Activated CD4-positive, alpha-beta T cell treated with anti-CD3 and anti-CD28 coated beads, Interleukin-2, amount 50 U/mL, for 48 hours (primary cell): Measurements from ENCODE around the gene ROBO1.

Experiments
- DNase-seq, 2 experiments: peaks; one replicate each; pipeline ENCODE4 v3.0.0-alpha.2; 2020

The ROBO1 gene

DNA sequence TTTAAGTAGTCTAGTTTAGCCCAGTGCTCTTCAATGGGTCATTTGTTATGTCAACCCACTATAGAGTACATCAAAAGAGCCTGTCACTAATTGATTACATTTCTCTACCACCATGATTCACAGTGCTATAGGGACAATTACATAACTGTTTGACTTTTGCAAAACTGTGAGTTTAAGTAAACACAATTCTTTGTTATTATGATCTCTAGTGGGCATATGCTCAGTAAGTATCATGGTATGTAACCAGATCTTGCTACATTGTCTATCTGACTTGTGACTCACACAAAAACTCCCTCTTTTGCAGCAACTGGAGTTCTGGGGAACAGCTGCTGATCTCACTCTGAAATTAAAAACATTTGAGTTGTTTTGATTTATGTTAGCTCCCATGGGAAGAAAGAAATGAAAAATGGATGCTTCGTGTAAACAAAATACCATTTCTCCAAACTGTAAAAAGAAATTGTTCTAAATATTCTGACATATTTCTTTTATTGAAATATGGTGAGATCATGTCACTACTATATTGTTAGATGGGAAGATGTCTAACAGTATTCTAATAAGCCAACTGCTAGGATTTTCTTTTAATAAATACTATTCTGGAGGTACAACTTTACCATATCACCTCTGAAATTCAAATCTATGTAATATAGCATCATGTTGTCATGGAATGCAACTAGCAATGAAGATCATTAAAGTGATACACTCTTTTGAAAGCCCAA, 470.4 kb downstream of the ROBO1 start:
- DNase-seq, result no peak

DNA sequence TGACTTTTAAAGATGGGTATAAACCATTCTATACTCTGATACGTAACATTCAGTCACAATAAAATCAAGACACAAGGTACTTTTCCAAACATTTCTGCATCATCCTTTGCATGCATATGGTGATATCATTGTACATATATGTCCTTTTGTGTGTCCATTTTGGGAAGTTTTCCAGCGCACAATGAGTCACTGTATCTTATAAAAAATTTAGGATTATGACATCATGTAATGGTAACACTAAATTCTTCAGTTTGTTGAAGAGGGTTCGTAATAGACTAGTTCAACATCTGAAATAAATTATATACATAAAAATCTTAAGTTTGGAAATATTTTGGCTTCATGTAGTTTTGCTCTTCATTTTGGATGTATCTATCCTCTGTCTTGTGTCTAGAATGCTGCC, 480.9 kb downstream of the ROBO1 start:
- DNase-seq, result no peak

DNA sequence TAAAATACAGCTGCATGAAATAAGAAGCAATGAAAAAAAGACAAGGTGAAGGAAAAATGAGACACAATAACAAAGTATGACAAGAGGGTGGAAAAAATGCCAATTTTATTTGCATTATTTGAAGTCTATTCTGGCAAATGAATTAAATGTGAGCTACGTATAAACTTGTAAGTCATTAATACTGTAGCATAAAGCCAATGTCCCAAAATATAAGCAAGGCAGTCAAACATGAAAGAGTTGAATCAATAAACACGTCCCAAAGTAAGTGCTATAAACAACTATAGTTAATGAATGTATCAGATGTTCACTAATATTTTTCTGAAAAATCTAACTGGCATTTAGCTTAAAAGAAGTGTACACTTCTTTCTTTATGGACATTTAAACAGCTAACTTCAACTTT, 481.9 kb downstream of the ROBO1 start:
- no peak for DNase-seq

DNA sequence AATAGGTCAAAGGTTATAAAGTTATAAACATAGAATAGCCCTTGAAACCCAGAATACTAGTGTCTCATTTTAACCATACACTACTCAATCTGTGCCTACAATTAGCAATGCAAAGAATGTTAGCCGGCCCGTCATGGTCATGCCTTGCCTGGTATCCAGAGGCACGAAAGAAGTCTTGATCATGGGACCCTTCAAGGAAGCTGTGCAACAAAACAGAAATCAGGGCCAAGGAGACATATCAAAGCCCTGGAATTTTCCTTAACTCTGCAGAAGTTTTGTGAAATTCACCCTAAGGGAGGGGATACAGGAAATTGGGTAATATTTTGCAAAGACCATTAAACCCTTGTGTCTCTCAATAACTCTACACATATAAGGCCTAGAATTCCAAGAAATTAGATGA, 482.4 kb downstream of the ROBO1 start:
- no peak for DNase-seq

DNA sequence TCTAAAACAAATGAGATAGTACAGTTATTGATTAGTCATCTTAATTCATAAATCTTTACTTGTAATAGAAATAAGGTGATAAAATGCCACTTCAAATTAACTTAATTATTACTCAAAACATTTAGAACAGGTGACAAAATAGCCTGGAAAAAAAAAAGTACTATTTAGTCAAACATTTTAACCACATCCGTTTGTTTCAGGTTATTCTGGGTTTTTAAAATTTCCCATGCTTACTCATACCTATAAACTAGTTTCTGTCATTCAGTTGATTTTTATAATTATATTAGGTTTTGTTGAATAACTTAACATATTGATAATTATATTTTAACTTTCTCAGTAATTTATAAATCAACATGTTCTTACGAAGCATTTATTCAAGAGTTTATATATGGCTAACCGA, 483.0 kb downstream of the ROBO1 start:
- DNase-seq, result no peak

DNA sequence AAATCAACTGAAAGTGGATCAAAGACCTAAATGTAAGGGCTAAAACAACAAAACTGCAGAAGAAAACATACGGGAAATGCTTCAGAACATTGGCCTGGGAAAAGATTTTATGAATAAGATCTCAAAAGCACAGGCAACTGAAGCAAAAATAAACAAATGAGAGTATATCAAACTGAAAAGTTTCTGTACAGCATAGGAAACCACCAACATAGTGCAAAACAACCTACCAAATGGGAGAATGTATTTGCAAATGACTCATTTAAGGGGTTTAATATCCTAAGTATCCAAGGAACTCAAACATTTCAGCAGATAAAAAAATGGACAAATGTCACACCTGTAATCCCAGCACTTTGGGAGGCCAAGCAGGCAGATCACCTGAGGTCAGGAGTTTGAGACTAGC, 489.1 kb downstream of the ROBO1 start:
- DNase-seq, result no peak

DNA sequence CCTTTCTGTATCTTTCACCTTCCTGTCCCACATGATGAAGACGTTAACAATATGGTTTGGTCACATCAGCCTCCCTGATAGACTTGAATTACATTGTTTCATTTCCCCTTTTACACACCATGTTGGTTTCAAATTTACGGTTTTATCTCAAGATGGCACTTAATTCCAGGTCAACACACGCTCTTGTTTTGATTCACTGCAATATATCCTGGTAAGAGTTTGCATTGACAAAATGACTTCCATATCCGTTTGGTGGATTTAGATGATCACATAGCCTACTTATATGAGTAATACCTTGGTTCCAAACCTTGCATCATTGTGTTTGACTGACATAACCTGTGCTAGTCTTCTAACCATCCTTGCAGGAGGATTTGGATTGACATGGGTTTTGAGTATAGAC, 499.4 kb downstream of the ROBO1 start:
- DNase-seq, result no peak

DNA sequence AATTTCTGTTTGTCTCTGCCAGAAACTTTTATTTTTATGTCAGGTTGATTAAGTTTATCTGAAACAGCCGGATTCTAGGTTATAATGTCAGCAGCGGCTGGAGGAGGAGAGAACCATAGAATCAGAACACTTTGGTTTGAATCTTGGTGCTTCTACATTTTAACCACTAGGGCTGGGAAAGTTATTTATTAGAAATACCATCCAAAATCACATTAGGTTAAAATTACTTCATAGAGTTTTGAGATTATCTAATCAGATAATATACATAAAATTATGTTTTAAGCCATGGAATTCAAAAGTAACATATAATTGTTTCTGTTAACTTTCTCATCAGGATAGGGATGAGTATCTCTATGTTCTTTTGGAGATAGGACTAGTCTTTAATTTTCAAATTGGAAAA, 502.9 kb downstream of the ROBO1 start:
- no peak for DNase-seq

DNA sequence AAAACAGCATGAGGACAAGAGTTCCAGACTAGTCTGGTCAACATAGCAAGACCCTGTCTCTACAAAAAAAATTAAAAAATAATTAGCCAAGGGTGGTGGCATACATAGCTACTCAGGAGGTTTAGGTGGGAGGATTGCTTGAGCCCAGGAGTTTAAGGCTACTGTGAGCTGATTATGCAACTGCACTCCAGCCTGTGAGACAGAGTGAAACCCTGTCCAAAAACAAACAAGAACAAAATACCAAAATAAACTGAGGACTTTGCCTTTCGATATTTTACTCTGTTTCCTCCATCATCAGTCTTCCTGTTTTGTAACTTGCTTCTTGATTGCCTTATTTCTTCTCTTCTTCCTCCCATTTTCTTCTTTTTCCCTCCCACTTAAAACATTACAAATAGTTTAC, 504.4 kb downstream of the ROBO1 start:
- no peak for DNase-seq

DNA sequence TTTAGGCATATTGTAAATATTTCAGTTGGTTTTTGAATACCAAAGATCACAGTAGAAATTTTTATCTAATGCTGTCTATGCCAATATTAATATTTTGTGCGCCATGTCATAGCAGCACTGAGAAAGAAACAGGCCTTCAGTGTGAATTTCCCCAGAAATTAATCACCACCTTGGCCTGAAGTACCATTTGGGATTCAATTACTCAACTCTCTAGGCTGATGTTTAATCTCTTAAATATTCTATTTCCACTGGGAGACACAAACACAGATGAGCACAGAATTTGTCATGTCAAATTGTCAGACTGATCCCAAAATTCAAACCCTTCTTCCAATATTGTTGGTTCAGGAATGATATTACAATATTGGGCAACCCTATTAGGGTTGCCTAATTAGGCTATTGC, 509.3 kb downstream of the ROBO1 start:
- DNase-seq, result no peak

DNA sequence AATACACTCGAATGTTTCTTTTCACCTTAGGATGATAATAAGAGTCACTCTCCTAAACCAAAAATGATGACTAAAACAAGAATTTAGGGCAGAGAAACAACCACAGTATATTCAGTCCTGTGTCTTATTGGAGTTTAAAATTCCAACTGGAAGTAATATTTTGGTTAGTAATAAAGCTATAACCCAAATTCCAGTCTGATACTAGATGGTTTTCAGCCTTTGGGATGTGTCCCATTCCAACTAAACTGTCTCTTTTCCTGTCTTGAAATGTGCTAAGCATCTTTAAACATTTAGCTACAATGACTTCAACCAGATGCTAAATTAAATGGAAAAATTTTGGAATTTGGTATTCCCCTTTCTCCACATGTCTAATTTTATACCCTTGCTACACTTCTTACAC, 510.0 kb downstream of the ROBO1 start:
- no peak for DNase-seq

DNA sequence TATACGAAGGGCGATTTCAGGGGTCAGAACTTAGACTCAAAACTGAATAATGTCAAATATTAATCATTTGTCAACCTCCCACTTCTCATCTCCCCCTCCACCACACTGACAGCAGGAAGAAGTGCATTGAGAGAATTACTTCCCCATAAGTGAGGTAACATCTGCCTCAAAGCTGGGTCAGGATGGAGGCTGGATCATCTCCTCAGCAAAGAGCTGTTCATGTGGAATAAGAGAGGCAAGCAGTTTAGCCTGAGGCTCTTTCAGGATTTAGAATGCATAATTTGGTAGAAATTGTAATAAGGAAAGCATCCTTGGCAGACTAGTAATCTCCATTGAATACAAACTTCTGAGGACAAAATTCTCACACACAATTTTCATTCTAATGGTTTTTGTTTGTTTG, 512.1 kb downstream of the ROBO1 start:
- DNase-seq, result no peak

DNA sequence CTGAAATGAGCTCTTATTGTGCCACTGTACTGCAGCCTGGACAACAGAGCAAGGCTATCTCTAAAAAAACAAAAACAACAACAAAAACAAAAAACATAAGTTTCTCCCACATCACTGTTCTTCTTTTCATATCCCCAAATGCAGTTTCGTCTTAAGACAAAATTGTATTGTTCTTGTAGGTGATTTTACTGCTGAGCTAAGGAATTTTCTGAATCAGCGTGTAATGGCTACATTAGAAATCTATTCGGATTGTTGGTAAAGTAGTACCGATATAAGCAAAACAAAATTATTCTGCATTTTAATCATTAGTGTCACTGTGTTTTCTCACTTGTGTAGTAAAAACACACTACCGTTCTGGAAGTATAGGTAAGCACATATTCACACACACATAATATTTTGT, 512.5 kb downstream of the ROBO1 start:
- DNase-seq, result no peak

DNA sequence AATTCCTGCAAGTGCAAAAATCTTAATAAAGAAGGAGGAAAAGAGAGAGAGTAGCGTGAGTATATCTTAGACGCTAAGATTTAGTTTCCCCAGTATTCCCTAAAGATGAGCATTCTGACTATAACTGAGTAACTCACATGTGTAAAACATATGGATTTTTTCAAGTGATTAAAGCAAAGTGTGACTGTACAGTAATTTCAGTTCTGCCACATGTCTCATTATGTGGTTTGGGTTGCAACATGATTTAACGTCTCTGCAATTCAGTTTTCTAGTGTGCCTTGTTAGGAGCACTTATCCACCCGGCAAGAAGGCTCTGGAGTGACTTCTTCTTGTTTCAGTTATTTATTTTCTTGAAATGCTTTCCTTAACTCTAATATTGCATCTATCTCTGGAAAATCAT, 514.1 kb downstream of the ROBO1 start:
- no peak for DNase-seq

DNA sequence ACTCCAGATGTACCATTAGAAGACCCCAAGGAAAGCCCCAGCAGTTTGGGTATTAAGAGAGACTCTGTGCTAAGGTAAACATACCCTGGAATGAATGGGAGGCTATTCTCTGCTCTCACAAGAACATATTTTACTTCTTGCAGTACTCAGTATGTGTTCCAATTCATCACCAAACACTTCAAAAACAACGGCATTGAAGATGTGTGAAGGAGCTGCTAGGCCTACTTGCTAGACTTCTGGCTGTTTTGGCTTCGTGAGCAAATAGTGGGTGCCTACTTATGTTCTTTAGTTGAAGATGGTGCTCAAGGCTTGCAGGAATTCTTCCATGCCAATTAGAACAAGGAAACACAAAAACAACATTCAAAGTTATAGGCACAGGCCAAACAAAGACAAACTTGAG, 514.5 kb downstream of the ROBO1 start:
- no peak for DNase-seq

DNA sequence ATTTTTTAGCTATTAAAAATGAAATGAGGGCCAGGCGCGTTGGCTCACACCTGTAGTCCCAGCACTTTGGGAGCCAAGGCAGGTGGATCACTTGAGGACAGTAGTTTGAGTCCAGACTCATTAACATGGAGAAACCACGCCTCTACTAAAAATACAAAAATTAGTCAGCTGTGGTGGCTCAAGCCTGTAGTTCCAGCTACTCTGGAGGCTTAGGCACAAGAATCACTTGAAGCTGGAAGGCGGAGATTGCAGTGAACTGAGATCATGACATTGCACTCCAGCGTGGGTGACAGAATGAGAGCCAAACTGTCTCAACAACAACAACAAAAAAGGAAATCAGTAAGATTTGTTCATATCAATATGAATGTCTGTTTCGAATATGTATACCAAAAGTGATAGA, 517.1 kb downstream of the ROBO1 start:
- DNase-seq, result no peak

DNA sequence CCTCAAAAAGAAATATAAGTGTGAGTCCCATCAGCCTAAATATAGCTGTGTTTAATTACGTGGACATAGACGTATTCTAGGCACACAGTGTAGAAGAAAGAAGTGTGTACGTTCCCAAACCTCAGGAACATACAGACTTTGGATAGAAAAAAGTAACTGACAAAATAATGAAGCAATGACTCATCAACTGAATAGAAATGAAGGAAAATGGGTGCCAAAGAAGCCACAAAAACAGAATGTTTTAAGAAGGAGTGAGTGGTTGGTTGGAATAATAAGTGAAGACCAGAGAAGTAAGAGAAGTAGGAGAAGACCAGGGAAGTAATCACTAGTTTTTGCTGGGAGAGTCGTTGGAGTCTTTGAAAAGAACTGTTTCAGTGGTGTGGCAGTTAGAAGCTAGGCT, 518.1 kb downstream of the ROBO1 start:
- no peak for DNase-seq

DNA sequence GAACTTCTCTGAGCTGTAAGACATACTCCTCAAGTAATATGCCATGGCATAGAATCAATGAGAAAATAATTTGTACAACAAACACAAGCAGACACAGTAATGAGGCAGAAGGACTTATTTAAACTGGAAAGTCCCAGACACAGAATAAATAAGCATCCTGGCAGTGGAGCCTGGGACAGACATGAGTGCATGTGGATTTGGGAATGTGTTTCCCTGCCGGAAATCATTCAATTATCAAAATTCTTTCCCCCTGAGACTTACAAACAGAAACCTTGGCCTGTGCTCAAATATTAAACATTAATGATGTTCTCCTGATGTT, 520.1 kb downstream of the ROBO1 start:
- DNase-seq, result no peak

DNA sequence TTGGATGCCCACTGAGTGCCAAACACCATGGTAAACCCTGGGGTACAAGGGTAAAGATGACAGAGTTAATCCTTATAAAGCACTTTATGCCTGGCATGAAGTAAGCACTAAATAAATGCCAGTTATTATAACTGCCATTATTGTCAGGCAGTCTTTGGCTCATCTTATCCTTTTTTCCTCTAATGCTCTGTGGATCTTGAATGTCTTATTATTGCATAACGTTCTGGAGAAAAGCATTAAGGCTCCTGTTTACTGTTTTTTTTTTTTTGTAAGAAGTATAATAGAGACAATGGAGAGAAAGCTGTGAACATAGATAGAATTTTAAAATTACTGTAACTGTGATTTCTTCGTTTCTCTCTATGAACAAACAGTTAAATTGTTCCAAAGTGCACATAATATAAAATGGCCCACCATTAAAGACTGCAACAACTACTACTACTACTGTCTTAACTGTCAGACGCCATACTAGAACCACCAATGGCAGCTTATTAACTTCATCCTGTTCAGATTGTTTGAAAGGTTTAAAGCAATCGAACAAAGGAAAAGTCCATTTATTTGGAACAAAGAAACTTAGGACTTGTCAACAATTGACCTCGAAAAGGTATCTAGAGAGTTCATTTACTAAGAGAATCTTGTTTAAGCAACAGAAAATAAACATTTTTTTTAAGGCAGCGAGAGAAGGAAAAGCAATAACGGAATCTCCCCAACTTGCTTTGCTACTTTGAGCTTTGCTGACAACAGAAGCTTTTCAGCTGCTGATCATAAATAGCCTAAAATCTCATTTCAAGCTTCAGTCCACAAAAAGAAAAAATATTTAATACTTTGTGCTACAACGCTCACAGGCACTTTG, 520.7 kb downstream of the ROBO1 start:
- no peak for DNase-seq

DNA sequence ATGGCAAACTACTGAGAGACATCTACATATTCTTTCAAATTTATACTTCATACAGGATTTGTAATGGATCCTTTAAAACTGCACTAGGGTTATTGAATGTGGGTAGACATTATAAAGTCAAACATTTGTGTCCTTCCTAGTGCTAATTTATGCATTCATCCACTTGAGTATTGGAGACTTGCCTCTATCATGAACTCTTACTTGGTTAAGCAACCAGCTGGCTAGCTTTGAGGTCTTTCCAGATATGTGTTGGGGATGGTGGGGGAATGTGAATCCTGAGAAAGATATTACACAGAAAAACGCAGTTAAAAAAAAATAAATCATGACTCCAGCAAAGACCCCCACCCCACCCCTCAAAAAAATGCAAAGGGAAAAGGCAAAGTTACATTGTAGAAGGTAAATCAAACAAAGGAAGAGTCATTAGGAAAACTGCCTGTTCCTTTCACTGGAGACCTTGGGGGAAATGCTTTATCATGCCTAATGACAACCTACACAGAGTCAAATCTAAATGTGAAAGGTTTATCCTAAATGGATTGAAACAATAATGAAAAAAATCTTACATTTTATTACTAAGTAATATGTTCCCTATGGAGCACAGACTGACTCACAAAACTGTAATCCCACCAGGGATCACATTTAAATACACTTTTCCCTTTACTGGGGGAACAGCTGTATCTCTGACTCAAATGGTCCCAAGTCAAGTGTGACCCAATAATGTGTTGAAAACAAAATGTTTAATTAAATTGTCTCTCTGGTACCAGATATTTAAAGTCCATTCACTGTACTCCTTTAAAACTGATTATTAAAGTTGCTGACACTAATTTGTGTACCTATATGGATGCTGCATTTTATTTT, 522.3 kb downstream of the ROBO1 start:
- no peak for DNase-seq

DNA sequence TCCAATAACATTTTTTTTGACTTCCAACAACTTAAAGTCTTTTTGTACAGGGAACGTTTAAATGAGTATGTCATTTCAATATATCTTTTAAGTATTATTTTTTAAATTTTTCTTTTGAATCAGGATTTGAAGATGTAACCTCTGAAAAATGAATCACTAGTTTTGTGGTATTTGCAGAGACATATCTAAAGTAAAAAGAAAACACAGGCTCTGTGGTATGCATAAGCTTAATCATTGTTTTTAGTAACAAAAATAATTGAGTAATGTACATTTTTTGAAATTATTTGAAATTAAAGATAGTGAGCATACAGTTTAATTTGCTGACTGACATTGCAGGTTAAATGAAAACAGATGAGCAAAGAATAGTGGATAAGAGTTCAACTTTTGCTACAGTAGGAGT, 531.3 kb downstream of the ROBO1 start:
- no peak for DNase-seq

DNA sequence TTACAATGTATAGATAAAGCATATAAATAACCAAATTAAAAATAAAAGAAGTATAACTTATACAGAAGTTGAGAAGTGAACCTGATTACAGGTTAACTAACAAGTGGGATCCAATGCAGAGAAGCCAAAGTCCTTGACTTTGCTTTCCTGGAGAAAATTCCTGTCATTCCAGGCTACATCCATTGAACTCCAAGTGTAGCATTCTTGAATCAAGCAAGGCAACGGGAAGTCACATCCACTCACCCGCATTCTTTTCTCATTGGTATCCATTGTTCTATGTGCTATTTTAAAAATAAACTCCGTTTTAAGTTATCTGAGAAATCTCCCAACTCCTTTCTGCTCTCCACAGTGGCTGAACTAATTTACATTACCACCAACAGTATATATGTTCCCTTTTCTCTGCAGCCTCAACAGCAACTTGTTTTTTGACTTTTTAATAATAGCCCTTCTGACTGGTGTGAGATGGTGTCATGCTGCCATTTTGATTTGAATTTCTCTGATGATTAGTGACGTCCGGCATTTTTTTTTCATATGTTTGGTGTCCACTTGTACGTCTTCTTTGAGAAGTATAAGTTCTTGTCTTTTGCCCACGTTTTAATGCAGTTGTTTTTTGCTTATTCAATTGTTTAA, 534.3 kb downstream of the ROBO1 start:
- no peak for DNase-seq

DNA sequence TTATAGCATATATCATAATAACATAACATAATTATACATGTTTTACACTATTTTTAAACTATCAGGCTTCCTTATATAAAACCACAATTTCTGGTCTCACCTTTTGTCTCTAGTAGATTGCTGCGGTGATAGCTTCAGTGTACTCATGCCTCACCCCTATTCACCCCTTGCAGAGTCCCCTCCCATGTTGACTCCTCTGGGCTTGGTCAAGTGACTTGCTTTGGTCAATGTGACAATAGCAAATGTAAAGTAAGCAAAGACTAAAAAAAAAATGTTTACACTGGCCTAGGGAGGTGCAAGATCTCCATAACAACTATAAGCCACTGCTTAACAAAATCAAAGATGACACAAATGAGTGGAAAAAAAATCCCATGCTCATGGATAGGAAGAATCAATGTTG, 537.5 kb downstream of the ROBO1 start:
- DNase-seq, result no peak
